T-helper 1 cell treated with Interleukin-12 subunit alpha and Interleukin-12 subunit beta and Interleukin-4 antibody, amounts not matched to agents 30 ng/mL and 1 ng/mL, for 36 hours (primary cell): ENCODE data around the gene ICE2. TPM values are rescaled to one million over a fixed set of nuclear protein-coding genes. Genes with fewer than 3 reads are reported as not detected.

Source experiments
- intact Hi-C: fragments of 100-400 bp; cut with micrococcal nuclease; formaldehyde crosslinking; loops from one replicate; pipeline ENCODE4 v1.15.1; 2024
- total RNA-seq: library from RNA; stranded (reverse); gene quantifications from 2 replicates; pipeline ENCODE4 v1.2.3, GENCODE V29; 2022

Gene ICE2
- 65.8 and 70.7 TPM in 2 replicates for total RNA-seq

GRCh38 chr15:60478566-60479360 lies at the start of gene ICE2:
ICE2 (minus strand) TSS chr15:60479142; CDS start chr15:60477977, 1,165 bp downstream.
- intact Hi-C loops = loop anchor here (1.0 to 5.0 kb wide), 15 partner anchors 29 to 1580 kb away; partner anchors contain the start of genes BNIP2 and GTF2A2

GRCh38 chr15:60528530-60528929 lies 49.6 kb upstream of the ICE2 start:
- intact Hi-C loops = no loop called here

- intact Hi-C loops = loop anchor here (2.0 kb wide), 1 partner anchor 13 kb away; no protein-coding TSS in a partner anchor
Measured at GRCh38 chr15:60527456-60527855, 48.5 kb upstream of the ICE2 start.

GRCh38 chr15:60526127-60526616 lies 47.2 kb upstream of the ICE2 start:
- intact Hi-C loops = loop anchor here (2.0 kb wide), 1 partner anchor 15 kb away; no protein-coding TSS in a partner anchor

GRCh38 chr15:60525341-60526039 lies 46.5 kb upstream of the ICE2 start:
- intact Hi-C loops = loop anchor here (2.0 kb wide), 1 partner anchor 15 kb away; no protein-coding TSS in a partner anchor

- intact Hi-C loops = no loop called here
Measured at GRCh38 chr15:60523056-60523455, 44.1 kb upstream of the ICE2 start.

- intact Hi-C loops = loop anchor here (1.0 to 2.0 kb wide), 8 partner anchors 13 to 396 kb away; partner anchors contain the start of gene ICE2
Measured at GRCh38 chr15:60520825-60521368, 42.0 kb upstream of the ICE2 start.

- intact Hi-C loops = loop anchor here (1.0 to 2.0 kb wide), 8 partner anchors 12 to 397 kb away; partner anchors contain the start of gene ICE2
Measured at GRCh38 chr15:60520013-60520824, 41.3 kb upstream of the ICE2 start.

- intact Hi-C loops = no loop called here
Measured at GRCh38 chr15:60519218-60519617, 40.3 kb upstream of the ICE2 start.

- intact Hi-C loops = no loop called here
Measured at GRCh38 chr15:60518511-60518910, 39.6 kb upstream of the ICE2 start.

- intact Hi-C loops = no loop called here
Measured at GRCh38 chr15:60514261-60514881, 35.4 kb upstream of the ICE2 start.

- intact Hi-C loops = no loop called here
Measured at GRCh38 chr15:60513676-60514075, 34.7 kb upstream of the ICE2 start.

GRCh38 chr15:60512937-60513336 lies 34.0 kb upstream of the ICE2 start:
- intact Hi-C loops = no loop called here

GRCh38 chr15:60511351-60512031 lies 32.5 kb upstream of the ICE2 start:
- intact Hi-C loops = no loop called here

- intact Hi-C loops = no loop called here
Measured at GRCh38 chr15:60510006-60510405, 31.1 kb upstream of the ICE2 start.

GRCh38 chr15:60509470-60509869 lies 30.5 kb upstream of the ICE2 start:
- intact Hi-C loops = loop anchor here (2.0 to 10.0 kb wide), 6 partner anchors 288 to 1323 kb away; no protein-coding TSS in a partner anchor

- intact Hi-C loops = loop anchor here (1.0 to 10.0 kb wide), 10 partner anchors 12 to 1324 kb away; no protein-coding TSS in a partner anchor
Measured at GRCh38 chr15:60508442-60508841, 29.5 kb upstream of the ICE2 start.

- intact Hi-C loops = loop anchor here (1.0 to 10.0 kb wide), 15 partner anchors 12 to 1324 kb away; partner anchors contain the start of gene ICE2
Measured at GRCh38 chr15:60507596-60508424, 28.9 kb upstream of the ICE2 start.

GRCh38 chr15:60496853-60497252 lies 17.9 kb upstream of the ICE2 start:
- intact Hi-C loops = no loop called here
